ENCODE results near the gene TMEM218. TPM values are rescaled to one million over a fixed set of nuclear protein-coding genes. Genes with fewer than 3 reads are reported as not detected.

The TMEM218 gene
- total and polyA plus RNA-seq, 2 of the 8 experiments (the other 6 are each of a cell fraction or from before 2014, with no cell fraction given): 17.0 to 33.5 TPM

DNA sequence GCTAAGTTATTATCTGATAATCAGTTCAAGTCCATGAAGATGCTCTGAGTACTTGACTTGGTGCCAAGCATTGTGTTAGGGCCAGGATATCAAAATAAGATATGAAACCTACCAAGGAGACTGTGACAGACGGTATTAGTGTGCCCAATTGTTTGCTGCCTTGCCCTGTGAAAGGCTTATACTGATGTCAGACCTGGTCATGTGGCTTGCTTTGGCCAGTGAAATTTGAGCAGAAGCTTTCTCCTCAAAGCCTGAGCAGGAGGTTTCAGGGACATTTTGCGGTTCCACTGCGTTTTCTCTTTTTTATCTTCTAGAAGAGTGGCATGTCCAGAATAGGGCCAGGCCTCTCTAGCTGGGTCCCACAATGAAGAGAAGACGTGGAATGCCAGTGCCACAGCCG is 37.3 kb upstream of the TMEM218 start (continued):
- TF ChIP-seq POLR2AphosphoS5 (IDR thresholded peaks at IDR 0.05; ENCODE audit: low read depth, low read length): no peak
- TF ChIP-seq RXRA (IDR thresholded peaks at IDR 0.05; ENCODE audit: insufficient read depth, low read depth, low read length): no peak
